Endometrial microvascular endothelial cells (primary cell): ENCODE results near the gene FBLN7. TPM values are rescaled to one million over a fixed set of nuclear protein-coding genes. Genes with fewer than 3 reads are reported as not detected.

Experiments
- in situ Hi-C: cut with HindIII; loops from 2 replicates; pipeline ENCODE4 v1.10.0; 2017; ENCODE audit warnings: low sequenced_read_pairs, low pct_unique_long_range_greater_than_20kb; ENCODE audit errors: inconsistent ontology term
- total RNA-seq: library from RNA; depleted of rRNA; stranded (reverse); fragments of >200 nt; gene quantifications from one replicate; pipeline ENCODE4 v1.2.3, GENCODE V29; 2015; ENCODE audit errors: inconsistent ontology term

The FBLN7 gene
- total RNA-seq, 1 donor from 2014 or later, result 3.2 TPM

- in situ Hi-C loops, result no loop called here
Observed at GRCh38 chr2:112154246-112155117, 16.3 kb downstream of the FBLN7 start.

DNA sequence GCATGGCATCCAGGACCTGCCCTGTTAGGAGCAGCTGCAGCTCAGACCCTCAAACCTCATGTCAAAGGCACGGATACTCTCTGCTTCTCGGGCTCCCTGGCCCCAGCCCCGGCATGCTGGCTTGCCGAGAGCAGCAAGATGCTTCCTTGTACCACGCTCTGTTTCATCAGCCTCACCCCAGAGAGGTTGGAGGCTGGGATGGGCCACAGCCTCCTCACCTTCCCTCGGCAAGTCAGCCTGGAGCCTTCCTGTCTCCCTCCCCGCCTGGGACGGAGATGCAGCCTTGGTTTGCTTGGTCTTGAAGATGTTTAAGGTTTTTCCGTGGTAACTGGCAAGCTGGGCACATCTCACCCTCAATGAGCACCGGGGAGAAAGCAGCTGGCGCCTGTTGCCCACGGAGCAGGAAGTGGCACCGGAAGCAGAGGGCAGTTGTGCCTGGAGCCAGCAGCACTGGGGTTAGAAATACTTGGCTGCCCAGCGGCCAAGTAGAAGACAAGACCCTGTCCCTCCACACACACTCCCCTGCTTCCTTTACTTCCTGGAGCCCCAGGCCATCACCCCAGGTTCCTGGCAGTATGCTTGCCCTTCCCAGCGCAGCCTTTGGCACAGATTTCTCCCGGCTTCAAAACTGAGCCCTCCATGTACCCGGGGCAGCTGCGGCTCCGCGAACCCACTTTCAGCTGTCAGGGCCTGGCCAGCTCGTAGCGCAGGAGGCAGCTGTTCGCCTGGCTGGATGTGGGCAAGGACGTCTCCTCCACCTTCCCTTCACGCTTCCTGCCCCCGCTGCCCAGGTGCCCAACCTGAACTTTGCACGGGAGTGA lies 17.4 kb downstream of the FBLN7 start:
- in situ Hi-C loops, result no loop called here

DNA sequence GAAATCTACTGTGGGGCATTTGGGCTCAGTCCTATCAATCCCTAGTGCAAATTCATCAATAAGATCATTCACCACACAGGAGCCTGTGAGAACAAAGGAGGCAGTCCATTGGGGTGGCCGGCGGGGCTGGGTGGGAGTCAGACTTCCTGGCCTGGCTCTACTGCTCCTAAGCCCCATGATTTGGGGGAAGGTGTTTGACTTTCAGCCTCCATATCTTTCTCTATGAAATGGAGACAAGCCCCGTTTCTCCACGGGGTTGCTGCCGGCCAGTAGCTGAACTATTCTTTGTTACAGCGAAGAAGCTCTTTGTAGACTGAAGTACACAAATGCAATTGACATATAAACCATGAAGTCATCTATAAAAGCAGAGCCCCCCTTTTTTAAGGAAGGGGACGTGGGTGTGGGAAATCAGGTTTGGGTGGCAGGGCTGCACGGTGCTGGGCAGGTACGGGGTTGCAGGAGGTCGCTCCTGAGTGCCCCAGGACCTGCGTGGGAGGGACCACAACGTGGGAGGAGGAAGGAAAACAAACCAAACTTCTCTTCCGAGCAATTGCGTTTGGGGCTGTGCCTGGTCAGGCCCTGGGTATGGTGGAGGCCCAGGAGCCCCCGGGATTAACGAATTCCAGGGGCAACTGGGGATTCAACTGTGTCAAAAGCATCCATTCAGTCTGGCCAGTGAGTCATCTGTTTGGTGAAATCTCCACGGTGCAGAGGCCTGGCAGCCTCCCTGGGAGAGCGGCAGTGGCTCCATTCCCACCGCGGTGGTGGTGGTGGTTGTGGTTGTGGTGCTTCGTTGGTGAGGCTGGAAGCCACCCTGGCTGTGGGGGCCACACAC lies 18.2 kb downstream of the FBLN7 start:
- in situ Hi-C loops, result no loop called here

DNA sequence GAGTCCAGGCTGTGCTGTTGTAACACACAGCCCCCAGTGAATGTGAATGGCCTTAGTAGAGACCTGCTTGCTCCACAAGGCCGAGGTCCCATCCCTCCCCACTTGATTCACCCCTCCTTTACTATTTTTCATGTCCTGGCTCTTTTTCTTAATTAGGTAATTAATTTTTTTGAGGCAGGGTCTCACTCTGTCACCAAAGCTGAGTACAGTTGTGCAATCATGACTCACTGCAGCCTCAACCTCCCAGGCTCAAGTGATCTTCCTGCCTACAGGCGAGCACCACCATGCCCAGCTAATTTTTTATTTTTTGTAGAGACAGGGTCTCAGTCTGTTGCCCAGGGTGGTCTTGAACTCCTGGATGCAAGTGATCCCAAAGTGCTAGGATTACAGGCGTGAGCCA lies 19.3 kb downstream of the FBLN7 start:
- in situ Hi-C loops, result no loop called here

GRCh38 chr2:112159454-112159921 lies 21.3 kb downstream of the FBLN7 start:
- in situ Hi-C loops, result no loop called here

- in situ Hi-C loops, result no loop called here
Observed at GRCh38 chr2:112160283-112161250, 22.4 kb downstream of the FBLN7 start.

GRCh38 chr2:112161431-112162145 lies 23.4 kb downstream of the FBLN7 start:
- in situ Hi-C loops, result no loop called here

GRCh38 chr2:112162341-112162740 lies 24.2 kb downstream of the FBLN7 start:
- in situ Hi-C loops, result no loop called here

- in situ Hi-C loops, result no loop called here
Observed at GRCh38 chr2:112162956-112163355, 24.8 kb downstream of the FBLN7 start.

DNA sequence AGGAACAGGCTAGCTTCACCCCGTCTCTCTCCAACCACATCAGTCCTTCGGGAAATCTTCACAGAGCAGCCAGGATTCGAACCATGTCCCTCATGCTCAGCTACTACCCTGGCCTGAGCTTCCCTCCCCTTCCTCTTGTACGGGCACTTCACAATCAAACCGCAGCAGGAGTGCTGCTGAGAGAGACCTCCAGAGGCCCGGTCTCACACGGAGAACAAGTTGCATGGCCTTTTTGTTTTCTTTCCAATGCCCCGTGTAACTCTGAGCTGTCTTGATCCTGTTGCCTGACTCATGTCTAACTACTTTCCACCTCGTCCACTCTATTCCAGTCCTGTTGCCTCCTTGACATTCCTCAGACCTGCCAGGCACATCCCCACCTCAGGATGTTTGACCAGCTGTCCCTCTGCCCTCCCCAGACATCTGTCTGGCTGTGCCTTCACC lies 25.4 kb downstream of the FBLN7 start:
- in situ Hi-C loops, result no loop called here

- in situ Hi-C loops, result no loop called here
Observed at GRCh38 chr2:112164876-112165275, 26.7 kb downstream of the FBLN7 start.

DNA sequence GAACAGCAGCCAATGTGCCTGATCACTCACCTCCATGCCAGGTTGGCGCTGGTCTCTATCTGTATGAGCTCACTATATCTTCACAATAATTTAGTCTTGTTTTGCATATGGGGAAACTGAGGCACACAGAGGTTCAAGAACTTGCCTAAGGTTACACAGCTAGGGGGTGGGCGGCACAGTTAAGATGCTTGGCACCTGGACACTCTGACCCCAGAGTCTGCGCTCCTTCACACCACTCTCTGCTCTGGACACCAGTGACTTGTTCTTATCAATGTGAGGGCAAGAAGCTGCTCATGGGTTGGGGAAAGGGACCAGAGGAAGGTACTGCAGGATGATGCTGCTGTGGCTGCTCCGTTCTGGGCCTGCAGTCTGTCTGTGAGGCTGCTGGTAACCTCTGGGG lies 27.1 kb downstream of the FBLN7 start:
- in situ Hi-C loops, result no loop called here

DNA sequence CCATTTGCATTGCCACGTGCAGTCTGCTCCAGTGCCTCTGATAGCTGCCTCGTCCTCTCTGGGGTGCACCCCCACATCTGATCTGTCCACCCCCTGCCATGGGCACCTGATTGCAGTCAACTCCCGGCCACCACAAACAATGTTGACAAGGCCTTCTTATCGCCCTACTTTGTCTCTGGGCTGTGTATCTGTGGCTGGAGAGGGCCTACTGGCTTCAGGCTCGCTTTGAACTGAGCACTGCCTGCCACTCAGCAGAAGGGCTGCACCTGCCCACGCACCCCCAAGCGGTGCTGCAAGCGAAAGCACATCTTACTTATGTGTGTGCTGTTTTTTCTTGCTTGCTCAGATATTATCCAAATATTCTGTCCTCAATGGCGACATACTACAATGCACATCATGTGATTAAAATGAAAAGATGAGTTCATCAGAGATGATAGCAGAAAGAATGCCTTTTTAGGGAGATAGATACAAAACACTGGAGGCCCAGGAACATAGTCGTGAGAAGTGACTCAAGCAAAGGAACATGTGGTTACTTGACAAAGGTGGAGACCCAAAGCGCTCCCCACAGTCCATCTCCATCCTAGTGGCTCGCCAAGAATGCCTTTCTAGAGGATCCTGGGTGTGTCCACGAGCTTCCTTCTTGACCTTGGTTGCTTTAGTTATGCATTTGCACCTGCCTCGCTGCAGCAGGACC lies 28.8 kb downstream of the FBLN7 start:
- in situ Hi-C loops, result no loop called here

DNA sequence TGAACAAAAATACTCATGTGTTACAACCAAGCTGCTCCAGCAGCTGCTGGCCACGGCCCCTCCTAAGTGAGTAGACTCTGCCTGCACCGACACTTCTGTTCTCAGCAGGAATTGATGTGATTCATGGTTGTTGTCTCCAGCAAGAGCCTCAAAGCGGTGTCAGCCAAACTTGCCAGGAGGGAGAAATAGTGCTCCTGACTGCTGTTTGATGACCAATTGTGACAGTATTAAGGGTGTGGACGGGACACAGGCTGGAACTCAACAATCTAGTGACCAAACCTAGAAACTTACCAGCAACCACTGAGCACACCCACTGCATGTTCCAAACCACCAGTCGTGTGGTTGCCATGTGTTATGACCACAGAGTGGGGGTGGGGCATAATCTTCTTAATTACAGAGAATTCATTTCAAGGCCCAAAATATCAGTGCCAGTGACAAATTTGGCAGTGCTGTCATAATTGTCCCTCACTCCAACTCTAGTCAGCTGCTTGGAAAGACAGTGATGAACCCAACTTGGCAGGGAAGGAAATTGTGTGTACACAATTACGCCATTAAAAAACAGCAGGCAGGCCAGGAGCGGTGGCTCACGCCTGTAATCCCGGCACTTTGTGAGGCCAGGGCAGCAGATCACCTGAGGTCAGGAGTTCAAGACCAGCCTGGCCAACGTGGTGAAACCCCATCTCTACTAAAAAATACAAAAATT lies 30.4 kb downstream of the FBLN7 start:
- in situ Hi-C loops, result no loop called here

DNA sequence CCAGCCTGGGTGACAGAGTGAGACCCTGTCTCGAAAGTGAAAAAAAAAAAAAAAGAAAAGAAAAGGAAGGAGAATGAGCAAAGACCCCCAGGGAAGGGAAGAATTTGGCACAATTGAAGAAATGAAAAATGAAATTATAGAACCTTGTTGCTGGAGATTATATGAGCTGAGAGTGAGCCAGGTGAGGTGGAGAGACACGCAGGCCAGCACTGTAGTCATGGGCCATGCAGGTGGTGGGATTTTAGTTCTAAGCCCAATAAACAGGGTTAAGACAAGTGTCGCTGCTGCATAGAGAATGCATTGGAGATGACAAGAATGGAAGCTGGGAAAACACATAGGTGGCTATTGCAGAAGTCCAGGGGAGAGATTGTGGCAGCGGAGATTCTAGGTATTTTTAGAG lies 32.3 kb downstream of the FBLN7 start:
- in situ Hi-C loops, result no loop called here

GRCh38 chr2:112173646-112174319 lies 35.6 kb downstream of the FBLN7 start:
- in situ Hi-C loops, result no loop called here
